GM19043 (cell line): ENCODE measurements around the gene ZNF326.

ENCODE experiments used
- ATAC-seq: cut with Tn5 transposase; IDR thresholded peaks from one replicate; pipeline ENCODE4 v1.9.1; 2021; ENCODE audit warnings: low read depth; ENCODE audit not compliant: unreplicated experiment

The ZNF326 gene, protein sequence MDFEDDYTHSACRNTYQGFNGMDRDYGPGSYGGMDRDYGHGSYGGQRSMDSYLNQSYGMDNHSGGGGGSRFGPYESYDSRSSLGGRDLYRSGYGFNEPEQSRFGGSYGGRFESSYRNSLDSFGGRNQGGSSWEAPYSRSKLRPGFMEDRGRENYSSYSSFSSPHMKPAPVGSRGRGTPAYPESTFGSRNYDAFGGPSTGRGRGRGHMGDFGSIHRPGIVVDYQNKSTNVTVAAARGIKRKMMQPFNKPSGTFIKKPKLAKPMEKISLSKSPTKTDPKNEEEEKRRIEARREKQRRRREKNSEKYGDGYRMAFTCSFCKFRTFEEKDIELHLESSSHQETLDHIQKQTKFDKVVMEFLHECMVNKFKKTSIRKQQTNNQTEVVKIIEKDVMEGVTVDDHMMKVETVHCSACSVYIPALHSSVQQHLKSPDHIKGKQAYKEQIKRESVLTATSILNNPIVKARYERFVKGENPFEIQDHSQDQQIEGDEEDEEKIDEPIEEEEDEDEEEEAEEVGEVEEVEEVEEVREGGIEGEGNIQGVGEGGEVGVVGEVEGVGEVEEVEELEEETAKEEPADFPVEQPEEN

DNA sequence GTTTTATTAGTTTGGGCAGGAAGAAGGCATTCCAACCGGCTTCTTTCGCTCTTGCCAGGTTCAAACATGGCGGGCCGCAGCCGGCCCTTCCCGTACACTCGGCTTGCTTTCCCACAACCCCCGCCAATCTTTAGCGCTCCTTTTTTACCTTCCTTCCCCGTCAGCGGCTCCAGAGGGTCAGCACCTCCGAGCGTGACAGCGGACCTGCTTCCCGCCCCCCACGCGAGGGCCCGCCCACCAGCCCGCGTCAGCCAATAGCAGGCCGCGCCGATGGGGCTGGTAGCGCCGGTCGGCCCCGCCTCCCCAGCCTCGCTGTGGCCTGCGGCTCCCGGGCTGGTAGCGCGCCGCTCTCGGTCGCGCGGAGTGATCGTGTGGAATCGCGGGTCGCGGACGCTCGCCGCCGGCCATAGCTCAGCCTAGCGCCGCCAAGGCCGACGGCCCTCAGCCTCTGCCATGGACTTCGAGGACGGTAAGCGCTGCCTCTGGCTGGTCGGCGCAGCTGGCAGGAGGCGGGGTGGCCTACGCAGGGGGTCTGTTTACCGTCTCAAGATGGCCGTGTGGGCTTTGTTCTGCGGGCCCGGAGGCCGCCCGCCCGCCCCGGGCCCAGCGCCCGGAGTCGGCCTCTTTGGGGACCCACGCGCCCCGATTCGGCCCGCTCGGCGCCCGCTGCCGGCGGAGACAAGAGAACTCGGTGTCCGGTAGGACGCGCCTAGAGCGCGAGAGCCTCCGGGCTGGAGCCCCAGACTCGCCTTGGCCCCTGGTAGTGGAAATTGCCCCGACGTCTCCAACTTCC, at the start of gene ZNF326:
Gene ZNF326, plus strand, starts transcription at position 306 of the 793 bp plus-strand sequence. Its CDS starts 148 bp downstream, at position 454.
- ATAC-seq = peak; percentile 96

DNA sequence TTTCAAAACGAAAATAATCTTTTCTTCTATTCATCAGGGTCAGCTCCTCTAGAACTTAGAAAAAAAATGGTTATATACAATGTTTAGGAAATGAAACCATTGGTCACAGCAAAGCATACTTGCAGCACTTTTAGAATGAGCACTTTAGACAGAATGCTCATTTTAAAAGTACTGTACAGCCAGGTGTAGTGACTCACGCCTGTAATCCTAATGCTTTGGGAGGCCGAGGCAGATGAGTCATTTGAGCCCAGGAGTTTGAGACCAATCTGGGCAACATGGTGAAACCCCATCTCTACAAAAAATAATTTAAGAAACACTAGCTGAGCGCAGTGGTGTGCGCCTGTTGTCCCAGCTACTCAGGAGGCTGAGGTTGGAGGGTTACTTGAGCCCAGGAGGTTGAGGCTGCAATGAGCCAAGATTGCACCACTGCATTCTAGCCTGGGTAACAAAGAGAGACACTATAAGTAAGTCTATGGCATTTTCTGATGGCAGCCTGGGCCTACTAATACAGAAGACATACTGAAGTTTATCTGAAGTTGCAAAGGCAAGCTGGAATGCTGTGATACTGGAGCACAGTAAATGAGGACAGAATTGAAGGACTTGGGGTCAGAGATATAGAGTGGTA, 48.9 kb upstream of the ZNF326 start:
- ATAC-seq = peak; percentile 77

DNA sequence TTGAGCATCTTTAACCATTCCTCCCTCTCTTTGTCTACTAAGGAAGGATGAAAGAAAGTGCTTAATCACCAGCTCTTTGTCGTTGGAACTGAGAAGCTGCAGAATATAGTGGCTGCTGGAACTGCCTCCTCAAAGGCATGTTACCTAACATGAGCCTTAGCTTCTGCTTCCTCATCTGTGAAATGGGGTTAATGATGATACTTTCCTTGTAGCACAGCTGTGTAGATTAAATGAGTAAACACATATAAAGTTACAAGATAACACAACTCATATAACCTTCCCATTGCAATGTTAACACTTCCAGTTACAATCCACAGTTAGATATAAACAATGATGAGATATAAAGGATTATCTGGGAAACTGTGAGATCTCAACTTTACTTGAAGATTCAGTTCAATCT, 48.4 kb upstream of the ZNF326 start:
- ATAC-seq = no peak

DNA sequence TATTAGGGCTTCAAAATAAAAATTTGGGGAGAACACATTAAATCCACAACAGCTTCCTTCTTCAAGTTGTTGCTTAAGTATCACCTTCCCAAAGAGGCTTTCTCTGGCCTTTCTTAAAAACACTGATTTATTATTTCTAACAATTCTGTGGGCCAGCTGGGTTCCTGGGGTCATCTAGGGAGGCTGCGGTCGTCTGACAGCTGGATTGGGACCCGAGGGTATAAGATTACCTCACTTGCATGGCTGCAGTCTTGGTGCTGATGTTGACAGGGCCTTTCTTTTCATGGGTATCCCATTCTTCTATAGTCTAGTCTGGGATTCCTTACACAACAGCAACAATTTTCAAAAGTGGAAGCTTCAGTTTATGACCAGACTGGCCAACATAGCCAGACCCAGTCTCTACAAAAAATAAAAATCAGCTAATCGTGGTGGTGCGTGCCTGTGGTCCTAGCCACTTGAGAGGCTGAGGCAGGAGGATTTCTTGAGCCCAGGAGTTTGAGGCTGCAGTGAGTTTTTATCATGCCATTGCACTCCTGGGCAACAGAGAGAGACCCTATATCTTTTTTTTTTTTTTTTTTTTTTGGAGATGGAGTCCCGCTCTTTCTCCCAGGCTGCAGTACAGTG, 46.1 kb upstream of the ZNF326 start:
- no peak for ATAC-seq

DNA sequence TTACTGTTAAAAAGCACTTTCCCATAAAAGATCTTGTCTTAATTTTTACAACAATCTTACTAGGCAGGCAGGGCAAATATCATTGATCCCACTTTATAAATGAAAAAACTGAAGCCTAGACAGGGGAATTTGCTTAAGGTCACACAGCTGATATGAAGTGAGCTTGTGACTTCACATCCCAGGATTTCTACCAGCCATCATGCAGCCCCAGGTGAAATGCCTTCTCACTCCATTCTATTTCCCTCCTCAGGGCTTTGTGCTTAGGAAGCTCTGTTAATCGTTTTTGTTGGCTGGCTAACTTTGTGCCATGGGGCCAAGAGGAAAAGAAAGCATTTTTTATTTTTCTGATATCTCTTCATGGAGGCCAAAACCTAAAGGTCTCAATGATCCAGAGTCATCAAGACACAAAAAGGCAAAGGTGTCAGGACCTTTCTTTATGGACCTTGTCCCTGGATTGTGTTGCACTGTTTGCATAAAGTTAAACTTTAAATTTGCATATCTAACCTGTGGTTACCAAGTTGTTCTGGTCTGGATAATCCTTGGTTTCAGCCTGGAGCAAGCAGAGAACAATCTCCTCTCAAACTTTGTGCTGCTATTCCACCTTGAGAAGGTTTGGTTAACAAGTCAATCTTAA, 44.8 kb upstream of the ZNF326 start:
- ATAC-seq = no peak

DNA sequence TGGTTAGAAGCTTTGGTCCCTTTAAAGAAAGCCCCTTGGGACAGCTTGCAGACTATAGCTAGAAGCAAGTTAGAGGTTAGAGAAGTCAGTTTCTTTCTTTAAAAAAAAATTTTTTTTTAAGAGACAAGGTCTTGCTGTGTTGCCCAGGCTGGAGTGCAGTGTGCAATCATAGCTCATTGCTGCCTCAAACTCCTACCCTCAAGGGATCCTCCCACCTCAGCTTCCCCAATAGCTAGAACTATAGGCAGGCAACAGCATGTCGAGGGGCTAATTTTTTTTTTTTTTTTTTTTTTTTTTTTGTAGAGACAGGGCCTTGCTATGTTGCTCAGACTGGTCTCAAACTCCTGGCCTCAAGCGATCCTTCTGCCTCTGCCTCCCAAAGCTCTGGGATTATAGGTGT, 44.2 kb upstream of the ZNF326 start:
- ATAC-seq = no peak

DNA sequence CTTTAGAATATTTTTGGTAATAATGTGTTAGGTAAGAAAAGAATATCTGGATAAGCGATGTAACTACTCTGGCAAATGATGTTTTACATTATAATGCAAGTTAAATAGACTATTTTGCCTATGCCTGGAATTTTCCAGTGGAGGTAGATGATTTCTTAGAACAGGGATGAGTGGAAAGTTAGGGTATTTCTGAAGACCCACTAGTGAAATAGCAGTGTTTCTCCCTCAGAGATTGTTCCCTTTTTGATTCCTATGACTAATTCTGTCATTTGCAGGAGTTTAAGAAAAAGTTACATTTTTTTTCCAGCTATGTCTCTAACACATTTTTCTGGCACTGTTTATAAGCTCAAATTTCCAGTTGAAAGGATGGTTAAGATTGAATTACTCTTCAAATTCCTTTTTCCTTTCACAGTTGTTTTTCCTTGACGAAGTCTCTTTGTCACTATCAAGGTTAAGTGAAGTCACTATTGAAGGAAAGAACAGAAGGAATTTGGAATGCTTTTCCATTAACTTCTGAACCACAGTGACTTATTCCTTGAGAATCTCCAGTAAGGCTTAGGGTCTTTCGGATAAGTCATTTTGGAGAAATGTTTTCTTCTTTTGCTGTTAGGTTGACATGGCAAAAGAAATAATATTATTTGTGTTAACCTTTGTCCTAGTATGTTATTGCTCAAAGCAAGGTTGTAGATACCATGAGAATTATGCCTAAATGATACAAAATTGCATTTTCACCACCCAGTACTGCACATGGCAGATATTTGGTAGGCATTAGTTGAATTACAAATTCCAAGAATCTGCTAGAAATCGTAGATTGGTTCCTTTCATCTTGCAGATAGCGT, 42.9 kb upstream of the ZNF326 start:
- no peak for ATAC-seq

DNA sequence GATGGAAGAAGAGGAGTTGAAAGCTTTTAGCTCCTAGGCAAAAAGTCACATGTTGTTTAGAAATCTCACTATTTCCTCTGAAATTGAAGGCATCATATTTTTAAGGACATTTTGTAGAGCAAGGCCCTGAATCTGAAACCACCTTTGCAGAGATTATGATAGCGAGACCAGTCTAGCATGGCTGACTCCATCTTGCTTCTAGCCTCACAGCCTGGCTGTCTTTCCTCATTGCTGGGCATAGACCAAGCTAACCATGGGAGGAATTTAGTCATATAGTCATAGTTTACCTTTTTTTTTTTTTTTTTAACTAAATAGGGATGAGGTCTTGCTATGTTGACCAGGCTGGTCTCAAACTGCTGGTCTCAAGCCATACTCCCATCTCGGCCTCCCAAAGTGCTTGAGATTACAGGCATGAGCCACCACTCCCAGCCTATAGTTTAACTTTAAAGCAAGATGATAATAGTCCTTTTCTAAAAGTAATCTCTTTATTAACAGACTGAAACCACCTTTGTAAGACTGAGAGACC, 42.2 kb upstream of the ZNF326 start:
- no peak for ATAC-seq

DNA sequence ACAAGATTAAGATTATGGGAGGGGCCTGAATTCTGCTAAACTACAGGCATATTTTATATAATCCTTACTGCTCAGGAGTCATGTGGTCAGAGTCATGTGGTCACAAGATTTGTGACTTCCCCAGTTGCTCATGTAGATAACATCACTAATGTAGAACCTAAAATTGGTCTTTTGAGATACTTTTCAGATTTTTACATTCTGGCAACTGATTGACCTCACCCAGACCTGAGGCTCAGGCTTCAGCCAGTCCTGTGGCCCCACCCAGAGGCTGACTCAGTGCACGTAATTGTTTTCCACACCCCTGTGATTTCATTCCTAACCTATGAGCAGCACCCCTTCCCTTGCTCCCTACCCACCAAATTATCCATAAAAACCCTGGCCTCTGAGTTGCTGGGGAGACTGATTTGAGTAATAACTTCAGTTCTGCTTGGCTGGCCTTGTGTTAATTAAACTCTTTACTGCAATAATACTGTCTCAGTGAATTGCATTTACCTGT, 41.7 kb upstream of the ZNF326 start:
- peak; percentile 60 for ATAC-seq

DNA sequence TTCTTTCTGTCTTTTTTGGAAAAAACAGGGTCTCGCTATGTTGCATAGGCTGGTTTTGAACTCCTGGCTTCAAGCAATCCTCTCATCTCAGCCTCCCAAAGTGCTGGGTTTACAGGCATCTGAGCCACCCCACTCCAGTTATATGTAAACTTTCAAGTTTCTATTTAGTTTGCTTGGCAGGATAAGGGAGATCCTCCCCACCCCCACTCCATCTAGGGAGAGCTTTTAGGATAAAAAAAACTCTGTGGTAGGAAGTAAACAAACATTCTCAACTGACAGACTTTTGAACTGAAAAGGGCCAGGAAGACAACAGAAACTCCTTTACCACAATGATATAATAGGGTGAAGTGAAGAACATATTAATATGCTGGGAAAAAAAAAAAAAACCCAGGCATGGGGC, 41.0 kb upstream of the ZNF326 start:
- ATAC-seq = no peak

DNA sequence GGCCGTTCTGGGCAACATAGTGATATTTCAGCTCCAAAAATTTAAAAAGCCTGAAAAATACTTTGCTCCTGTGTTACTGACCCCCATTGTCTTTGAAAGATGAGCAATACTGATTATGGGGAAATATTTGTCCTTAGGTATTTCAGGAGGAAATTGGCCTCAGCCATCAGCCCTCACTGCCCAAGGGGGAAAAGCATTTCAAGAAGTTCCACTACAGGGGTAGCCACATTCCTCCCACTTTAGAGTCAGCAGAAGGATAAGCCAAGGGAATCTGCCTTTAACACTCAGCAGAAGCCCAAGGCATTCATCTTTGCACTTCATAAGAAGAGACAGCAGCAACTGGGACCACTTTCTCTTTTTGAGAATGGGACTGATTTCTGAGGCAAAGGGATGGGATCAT, 40.5 kb upstream of the ZNF326 start:
- ATAC-seq = no peak

DNA sequence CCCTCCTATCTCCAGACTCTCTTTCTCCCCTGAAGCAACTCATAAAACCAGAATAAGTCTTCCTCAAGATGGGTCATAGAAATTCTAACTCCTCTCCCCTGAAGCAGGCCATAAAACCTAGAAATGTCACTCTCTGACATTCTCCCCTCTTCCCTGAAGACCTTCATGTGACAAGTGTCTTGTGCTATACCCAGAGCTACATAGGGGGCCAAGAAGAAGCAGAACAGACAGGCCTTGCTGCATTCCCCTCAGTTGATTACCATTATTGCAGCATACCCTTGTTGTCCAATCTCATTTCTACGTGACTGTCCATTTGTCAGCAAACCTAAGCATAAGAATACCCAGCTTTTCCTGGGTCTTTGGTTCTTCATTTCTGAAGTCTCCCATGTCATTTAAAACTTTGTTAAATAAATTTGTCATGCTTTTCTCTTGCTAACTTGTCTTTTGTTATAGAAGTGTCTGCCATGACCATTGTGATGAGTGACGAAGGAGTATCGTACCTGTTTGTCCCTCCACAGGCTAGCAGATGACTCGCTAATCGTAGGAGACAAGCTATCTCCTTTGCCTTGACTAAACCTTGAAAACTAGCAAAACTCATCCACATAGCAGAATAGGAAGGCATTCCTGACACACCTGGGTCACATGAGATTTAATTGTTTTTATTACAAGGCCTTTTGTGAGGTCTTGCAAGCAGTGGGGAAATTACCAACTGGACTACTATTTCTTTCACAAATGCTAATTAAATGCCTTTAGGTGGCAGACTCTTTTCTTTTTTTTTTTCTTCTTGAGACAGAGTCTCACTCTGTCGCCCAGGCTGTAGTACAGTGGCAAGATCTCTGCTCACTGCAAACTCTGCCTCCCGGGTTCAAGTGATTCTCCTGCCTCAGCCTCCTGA, 39.4 kb upstream of the ZNF326 start:
- ATAC-seq = no peak

DNA sequence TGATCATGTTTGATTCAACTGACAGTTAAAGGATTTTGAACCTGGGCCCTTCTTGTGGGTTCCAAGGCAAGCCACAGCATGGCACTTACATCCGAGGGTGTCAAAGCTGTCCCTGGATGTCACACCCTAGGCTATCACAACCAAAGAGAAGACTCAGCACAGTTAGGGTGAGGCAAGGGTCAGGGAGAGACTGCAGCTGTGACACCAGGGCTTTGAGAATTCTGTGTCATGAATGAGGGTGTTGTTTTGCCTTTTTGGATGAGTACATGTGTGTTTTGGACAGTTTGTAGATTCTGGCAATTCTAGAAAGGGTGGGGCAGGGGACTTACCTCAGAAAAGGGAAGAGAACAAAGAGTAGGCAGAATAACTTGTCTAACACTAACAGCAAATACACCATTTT, 37.8 kb upstream of the ZNF326 start:
- ATAC-seq = no peak

DNA sequence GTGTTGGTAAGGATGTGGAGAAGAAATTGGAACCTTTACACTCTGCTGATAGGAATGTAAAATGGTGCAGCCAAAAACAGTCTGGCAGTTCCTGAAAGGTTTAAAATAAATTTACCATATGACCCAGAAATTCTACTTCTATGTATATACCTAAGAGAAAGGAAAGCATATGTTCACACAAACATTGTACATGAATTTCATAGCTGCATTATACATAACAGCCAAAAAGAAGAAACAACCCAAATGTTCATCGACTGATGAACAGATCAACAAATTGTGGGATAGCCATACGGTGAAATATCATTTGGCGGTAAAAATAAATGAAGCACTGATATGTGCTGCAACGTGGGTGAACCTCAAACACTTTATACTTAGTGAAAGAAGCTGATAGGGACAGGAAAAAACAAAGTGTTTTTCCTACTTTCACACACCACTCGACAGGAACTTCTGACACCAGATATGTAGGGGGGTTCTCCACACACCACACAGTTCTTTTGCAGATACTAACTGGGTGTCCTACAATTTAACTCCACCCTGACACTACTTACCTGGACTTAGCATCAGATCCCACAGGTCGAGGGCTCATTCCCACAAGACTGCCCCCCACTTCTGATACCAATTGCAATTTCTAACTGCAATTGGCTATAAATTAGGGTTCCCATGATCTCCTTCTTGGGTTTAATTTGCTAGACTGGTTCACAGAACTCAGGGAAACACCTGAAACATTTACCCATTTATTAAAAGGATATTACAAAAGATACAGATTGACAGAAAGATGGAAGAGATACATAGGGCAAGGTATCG, 35.9 kb upstream of the ZNF326 start:
- ATAC-seq = no peak

DNA sequence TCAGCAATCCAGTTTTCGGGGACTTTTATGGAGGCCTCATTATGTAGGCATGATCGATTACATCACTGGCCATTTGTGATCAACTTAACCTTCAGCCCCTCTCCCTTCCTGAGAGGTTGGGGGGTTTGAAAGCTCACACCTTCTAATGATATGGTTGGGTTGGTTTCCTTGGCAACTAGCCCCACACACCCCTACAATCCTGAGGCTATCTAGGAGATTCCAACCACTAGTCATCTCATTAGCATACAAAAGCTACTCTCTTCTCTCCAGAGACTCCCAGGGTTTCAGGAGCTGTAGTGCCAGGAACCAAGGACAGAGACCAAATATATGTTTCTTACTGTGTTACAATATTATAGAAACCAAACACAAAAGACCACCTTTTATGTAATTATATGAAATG, 35.2 kb upstream of the ZNF326 start:
- ATAC-seq = no peak

DNA sequence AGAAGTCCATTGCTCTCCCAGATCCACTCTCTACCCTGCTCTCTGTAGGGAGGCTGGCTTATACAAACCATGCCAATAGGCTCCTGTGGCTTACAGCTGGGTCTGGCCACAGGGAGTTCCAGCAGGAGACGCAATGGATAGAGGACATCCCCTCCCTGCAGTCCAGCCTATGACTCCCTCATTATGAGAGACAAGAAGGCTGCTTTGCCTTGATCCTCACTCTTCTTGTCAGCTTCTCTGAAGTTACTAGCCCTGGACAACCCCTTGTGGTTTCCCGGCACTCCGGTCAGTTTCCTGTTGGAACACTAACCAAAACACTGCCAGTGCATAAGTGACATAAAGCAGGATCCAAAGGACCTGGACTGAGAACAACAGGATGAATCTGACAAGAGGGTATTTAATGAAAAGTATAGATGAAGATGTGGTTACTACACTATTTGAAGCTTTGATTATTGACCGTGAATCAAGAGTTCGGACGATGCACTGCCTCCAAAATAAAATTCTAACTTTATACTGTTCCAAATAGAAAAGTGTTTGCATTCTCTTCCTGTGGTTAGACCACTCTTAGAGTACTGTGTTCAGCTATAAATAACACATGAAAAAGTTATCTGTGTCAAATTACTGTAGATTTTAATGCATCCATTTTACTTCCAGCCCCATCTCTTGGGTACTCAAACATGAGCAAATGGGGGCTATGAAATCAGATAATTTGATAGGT, 32.7 kb upstream of the ZNF326 start:
- no peak for ATAC-seq

DNA sequence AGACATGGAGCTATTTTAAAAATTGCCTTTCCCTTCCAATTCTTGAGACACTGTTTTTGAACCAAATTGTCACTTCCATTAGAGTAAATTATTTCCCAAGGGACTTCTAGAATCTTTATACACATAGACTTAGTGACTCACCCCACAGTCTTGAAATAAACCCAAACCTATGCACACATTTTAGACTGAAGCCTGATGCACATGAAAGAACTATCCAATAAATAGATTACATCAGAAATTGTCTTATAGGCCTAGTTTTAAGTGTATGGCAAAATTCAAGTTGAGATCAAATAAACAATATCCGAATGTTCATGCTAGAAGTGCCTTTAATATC, 32.2 kb upstream of the ZNF326 start:
- ATAC-seq = no peak
